CD4-positive, alpha-beta T cell treated with Interleukin-6 for 4 hours (primary cell): ENCODE measurements around the gene B4GALNT3.
"Not testable (repeated sequence)": the region's sequence is repeated elsewhere in the genome, so short reads cannot be mapped to it uniquely, and the experiment has no call there.

Experiments
- DNase-seq: peaks from one replicate; pipeline ENCODE4 v3.0.0-alpha.2; 2020; ENCODE audit warnings: mixed read lengths

The B4GALNT3 gene

GRCh38 chr12:577994-578747 lies 118.4 kb downstream of the B4GALNT3 start:
- DNase-seq, result not testable (repeated sequence)

GRCh38 chr12:578748-579419 lies 119.1 kb downstream of the B4GALNT3 start:
- no peak for DNase-seq

- DNase-seq, result no peak
Measured at GRCh38 chr12:579420-580110, 119.8 kb downstream of the B4GALNT3 start.

- DNase-seq, result no peak
Measured at GRCh38 chr12:580813-581212, 121.1 kb downstream of the B4GALNT3 start.

GRCh38 chr12:581321-581720 lies 121.6 kb downstream of the B4GALNT3 start:
- no peak for DNase-seq

GRCh38 chr12:581746-582145 lies 122.0 kb downstream of the B4GALNT3 start:
- DNase-seq, result no peak

GRCh38 chr12:583251-583869 lies 123.6 kb downstream of the B4GALNT3 start:
- no peak for DNase-seq

- DNase-seq, result no peak
Measured at GRCh38 chr12:585062-586061, 125.6 kb downstream of the B4GALNT3 start.

- no peak for DNase-seq
Measured at GRCh38 chr12:586318-587071, 126.8 kb downstream of the B4GALNT3 start.

- no peak for DNase-seq
Measured at GRCh38 chr12:587132-588023, 127.6 kb downstream of the B4GALNT3 start.

- DNase-seq, result no peak
Measured at GRCh38 chr12:588024-588322, 128.2 kb downstream of the B4GALNT3 start.

- no peak for DNase-seq
Measured at GRCh38 chr12:588646-589045, 128.9 kb downstream of the B4GALNT3 start.

- DNase-seq, result no peak
Measured at GRCh38 chr12:590206-590750, 130.5 kb downstream of the B4GALNT3 start.

GRCh38 chr12:591167-592023 lies 131.7 kb downstream of the B4GALNT3 start:
- DNase-seq, result no peak

- DNase-seq, result no peak
Measured at GRCh38 chr12:592024-592505, 132.3 kb downstream of the B4GALNT3 start.

GRCh38 chr12:593396-594270 lies 133.9 kb downstream of the B4GALNT3 start:
- no peak for DNase-seq

GRCh38 chr12:597926-598568 lies 138.3 kb downstream of the B4GALNT3 start:
- no peak for DNase-seq
